Stimulated activated CD4-positive, alpha-beta T cell treated with anti-CD3 and anti-CD28 coated beads, Interleukin-12 subunit alpha, Interleukin-12 subunit beta, amount 100 ng/mL, for 24 hours (primary cell): ENCODE data around the gene TENT4A.

Experiments
- DNase-seq, 2 experiments: peaks; one replicate each; pipeline ENCODE4 v3.0.0-alpha.2; 2020; ENCODE audit warnings: low read depth in 2 of 2

The TENT4A gene

DNA sequence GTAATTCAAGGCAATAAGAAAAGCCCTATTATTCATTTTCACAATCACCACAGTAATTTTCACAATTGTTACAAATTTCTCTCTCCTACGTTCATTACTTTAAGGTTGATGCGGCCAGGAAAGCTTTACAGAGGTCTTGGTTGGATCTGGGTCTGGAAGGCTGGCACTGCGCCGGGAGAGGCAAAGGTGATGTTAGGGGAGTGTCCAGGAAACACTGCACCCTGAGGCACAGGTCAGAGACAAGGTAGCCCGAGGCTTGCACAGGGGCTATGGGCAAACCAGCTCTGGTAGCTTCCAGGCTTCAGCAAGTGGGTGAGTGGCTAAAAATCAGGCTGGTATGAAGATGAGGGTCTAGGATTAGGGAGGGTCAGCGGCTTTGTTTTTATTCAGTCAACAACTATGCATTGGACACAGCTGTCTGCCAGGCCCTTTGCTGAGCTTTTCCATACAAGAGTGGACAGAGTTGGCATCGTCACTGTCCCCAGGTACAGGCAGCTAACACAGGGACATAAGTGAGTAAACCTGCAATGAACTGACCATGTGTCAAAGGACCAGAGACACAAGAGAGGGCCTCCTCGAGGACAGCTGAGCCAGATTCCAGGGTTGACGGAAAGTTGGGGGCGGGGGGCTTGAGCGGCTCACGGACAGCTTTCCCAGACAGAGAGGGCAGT lies 12.4 kb upstream of the TENT4A start:
- no peak for DNase-seq

DNA sequence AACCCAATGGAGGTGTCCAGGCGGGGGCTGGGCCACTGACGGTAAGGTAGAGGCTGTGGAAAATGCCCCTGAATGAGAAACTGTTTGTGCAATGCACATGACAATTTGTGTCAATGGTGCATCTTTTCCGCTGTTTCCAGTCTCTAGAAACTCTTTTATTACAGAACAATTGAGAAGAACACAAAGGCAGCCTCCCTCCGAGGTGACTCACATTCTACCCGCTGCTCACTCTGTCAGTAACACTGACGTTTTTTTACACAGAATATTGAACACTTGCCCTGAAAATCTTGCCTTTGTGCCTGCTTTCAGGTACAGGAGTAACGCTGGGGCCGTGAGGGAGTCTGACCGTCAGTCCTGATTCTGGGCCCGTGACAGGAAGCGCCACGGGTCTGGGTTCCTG lies 11.7 kb upstream of the TENT4A start:
- DNase-seq: no peak

DNA sequence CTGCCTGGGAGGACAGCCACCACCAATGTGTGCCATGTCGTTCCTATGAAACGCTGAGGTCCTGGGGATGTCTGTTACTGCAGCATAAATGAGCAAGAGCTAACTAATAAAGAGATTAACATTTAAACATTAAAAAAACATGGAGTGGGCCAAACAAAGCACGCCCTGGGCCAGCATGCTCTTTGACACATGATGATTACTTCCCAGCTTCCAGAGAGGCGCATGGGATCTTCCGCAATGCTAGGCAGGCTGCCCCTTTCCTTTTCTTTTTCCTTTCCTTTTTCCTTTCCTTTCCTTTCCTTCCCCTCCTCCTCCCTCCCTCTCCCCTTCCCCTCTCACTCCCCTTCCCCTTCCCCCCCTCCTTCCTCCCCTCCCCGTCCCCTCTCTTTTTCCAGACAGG lies 10.6 kb upstream of the TENT4A start:
- no peak for DNase-seq

DNA sequence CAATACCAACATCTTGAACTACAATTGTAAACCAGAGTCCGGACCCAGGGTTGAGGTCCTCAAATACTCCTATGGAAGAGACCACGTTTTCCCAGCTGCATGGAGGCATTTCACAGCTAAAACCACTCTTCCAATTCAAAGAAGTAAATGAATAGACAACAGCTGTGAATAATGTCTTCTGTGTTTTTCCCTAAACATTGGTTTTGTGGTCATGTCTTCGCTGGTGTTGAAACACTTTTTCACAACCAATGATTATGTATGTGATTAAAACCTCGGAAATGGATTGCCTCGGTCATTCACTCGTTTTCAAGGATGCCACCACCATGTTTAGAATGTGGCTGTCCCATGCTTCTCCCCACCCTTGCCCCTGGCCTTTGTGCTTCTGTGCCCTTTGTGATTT lies 9.4 kb upstream of the TENT4A start:
- DNase-seq: no peak

DNA sequence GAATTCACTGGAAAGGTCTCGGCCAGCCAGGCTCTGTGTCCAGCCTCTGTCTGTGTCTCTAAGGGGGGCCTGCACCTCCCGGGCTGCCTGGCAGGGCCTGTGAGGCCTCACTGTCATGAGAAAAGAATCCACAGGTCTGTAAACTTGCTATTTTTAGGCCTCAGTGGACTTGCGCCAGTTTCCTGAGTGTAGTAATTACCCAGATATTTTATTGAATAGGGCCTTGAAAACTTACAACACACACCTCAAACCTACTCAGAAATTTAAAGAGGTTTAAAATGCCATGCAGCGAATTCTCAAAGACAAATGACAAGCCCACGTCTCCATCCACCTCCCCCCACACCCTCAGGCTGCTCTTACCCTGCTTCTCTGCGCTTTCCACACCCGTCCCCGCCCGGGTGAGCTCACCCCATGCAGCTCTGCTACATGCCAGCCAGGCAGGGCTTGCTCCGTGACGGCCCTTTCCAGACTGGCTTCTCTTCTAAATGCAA lies 8.8 kb upstream of the TENT4A start:
- DNase-seq: no peak

DNA sequence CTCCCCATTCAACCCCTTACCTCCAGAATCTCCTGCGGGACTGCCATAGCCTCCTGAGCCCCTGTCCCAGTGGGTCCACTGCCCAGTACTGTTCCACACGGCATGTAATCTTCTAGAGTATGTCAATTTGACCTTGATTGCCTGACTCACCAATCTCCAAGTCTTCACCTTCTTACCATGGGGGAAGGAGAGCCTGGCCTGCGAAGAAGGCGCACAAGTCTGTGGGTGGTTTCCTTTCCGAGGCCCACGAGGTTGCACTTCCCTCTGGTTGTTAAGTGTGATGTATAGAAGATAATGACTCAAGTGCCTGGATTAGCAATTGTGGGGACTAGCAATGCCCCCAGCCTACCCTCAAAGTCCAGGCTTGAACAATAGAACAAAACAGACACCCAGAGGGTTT lies 8.1 kb upstream of the TENT4A start:
- no peak for DNase-seq

DNA sequence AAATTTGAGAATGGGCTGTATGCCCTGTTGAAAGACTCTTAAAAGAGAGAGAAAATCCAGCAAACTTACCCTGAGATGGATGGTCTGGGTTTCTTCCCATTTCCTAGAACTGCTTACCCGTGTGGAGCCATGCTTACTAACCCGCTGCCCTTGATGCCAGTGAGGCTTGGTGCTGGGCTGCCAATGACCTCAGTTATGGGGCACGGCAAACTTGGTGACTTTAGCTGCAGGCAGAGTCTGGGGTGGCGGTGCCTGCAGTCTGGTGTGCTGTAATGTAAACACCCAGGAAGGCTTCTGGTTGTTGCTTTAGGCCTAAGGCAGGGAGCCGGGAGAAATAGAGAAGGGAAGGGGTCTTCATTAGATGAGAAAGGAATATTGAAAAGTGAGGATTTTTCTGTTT lies 7.3 kb upstream of the TENT4A start:
- no peak for DNase-seq

DNA sequence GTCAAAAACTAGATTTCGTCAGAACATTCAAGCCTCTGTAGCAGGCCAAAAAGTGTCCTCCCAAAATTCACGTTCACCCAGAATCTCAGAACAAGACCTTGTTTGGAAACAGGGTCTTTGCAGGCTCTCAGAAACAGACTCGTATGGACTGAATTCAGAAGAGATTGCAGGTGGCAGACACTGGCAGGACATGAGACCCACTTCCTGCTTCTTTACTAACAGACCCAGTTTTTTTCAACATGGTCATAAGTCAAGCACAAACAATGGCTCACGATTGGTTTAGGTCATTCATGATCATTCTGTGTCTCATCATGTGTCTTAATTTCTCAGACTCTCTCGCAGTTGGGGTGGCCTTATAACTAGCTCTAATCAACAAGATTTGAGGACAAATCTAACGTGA lies 5.4 kb upstream of the TENT4A start:
- no peak for DNase-seq

DNA sequence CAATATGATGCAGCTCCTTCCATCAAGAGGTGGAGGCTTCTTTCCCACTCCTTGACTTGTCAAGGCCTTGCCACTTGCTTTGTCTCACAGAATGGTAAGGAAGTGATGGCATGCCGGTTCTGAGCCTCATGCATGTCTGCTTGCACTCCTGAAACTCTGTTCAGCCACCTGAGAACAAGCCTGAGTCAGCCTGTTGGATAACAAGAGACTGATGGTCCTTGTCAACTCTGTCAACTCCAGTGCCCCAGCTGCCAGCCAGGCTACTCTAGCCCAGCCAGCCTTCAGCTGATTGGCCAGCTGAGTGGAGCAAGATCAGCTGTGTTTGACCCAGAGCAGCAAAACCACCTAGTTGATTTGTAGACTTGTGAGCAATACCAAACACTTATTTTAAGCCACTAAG lies 4.4 kb upstream of the TENT4A start:
- no peak for DNase-seq

DNA sequence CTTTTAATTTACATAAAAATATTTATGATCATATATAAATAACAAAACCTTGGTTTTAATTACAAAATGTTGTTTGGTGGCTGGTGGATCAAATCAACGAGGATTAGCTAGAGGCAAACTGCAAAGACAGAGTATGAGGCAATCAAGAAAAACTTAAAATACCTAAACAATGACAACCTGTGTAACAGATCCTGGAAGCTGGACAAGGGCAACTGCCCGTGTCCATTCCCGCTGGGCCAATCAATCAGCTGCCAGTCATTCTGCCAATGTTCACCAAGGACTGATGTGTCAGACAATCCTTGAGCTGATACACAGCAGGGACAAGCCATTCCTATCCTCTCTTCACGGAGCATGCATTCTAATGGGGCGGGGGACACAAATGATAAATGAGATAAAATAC lies 3.2 kb upstream of the TENT4A start:
- DNase-seq: no peak

DNA sequence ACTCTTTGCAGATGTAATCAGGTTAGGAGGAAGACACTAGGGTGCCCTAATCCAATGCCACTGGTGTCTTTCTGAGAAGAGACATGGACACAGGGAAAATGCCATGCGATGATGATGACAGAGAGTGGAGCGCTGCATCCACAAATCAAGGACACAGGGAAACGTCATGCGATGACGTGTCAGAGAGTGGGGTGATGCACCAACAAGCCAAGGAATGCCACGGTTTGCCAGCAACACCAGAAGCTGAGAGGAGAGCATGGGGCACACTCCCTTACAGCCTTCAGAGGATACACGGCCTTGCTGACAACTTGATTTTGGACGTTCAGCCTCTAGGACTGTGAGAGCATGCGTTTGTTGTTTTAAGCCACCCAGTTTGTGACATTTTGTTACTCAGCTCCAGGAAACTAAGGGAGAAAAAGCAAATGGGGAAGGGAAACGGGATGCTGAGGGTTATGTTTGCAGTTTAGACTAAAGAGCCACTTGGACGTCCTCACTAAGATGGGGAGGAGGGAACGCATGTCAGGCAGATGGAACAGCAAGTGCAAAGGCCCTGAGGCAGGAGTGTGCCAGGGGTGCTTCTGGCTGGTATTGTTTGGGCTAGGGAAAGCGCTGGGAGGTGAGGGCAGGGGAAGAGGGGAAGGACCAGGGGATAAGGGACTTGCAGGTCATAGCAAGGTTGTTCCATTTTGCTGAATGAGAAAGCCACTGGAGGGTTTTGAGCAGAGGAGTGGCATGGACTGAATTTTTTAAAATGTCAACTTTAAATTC lies 2.5 kb upstream of the TENT4A start:
- no peak for DNase-seq

DNA sequence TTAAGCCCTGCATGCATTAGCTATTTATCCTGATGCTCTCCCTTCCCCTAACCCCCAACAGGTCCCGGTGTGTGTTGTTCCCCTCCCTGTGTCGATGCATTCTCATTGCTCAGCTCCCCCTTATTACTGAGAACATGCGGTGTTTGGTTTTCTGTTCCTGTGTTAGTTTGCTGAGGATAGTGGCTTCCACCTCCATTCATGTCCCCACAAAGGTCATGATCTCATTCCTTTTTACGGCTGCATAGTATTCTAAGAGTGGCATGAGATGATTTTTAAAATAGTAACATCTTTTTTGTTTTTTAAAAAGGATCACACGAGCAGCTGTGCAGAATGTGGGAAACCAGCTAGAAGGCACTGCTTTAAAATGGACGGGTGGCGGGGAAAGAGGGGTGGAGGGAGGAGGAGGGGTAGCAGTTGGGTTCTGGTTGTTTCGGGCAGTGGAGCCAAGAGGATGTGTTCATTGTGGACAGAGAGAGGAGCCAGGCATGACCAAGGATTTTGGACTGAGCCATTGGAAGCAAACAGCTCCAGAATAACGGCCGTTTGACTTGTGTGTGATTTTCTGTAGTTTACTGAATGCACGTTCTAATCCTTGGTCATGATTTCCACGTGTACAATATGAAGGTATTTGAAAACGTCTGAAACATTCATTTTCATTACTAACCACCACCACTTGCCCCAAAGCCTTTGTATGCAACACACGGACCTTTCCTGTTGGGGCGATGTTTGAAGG lies 1.7 kb upstream of the TENT4A start:
- DNase-seq: no peak

DNA sequence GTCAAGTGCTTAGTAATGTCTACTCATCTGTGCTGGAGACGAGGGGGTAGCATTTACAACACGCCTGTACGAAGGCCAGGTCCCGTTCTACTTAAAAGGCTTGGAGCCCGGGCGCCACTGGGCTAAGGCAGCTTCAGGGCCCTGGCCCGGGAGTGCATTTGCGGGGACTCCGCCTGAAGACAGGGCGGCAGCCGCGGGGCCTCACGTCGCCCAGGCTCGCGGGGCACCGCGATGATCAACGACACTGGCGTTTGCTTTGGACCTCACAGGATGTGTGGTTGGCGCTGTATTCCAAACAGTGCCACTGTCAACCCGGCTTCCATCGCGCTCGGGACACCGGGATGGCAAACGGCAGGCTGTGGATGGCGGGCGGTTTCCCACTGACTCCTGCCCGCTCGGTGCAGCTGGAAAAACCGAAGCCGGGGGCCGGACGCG lies 1.1 kb upstream of the TENT4A start:
- DNase-seq: peak in 1 of 2 experiments; percentile 25

DNA sequence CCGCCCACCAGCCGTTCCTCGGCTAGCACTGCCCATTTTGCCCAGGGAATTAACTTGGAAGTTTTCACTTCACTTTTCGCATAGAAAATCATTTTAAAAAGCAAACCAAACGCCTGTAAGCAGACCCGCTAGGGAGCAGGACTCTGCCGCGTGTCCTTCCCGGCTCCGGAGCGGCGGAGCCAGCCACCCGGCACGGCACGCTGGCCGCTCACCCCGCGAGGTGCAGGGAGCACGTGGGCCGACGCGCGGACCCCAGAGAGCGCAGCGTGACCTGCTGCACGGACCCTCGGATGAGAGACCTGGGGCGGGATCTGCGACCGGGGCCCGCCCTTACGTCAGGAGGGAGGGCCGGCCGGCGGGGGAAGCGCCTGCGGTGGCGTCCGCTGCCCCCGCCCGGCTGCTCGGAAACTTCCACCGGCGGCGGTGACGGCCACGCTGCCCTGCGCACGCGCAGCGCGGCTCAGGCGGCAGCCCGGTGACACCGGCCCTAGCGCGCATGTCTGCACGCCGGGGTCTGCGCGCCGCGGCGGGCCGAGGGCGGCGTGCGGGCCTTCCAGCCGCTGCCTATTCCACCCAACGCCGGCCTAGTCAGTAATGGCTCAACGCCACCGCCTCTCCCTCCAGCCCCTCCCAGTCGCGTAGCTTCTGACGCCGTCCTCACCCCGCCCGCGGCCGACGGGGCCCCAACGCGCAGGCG lies 507 bp upstream of the TENT4A start:
- DNase-seq: peak; percentile 91 to 96

DNA sequence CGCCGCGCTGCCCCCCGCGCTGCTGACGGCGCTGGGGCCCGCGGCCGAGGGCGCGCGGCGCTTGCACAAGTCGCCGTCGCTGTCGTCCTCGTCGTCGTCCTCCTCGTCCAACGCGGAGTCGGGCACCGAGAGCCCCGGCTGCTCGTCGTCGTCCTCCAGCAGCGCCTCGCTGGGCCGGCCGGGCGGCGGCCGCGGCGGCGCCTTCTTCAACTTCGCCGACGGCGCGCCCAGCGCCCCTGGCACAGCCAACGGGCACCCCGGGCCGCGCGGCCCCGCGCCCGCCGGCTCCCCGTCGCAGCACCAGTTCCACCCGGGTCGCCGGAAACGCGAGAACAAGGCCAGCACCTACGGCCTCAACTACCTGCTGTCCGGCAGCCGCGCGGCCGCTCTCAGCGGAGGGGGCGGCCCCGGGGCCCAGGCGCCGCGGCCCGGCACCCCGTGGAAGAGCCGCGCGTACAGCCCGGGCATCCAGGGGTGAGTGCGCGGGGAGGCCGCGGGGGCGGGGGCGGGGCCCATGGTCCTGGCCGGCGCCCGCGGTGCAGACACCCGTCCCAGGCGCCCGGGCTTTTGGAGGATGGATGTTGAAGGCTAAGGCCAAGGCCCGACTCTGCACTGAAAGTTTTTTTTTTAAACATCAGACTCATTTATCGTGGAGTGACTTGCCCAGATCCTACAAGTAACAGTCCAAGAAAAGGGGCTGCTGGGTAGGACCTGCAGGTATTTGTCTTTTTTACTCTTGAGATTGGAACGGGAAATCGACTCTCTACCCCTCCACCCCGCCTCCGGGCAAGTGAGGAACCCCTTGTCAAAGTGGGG lies 1.2 kb downstream of the TENT4A start:
- DNase-seq: no peak

DNA sequence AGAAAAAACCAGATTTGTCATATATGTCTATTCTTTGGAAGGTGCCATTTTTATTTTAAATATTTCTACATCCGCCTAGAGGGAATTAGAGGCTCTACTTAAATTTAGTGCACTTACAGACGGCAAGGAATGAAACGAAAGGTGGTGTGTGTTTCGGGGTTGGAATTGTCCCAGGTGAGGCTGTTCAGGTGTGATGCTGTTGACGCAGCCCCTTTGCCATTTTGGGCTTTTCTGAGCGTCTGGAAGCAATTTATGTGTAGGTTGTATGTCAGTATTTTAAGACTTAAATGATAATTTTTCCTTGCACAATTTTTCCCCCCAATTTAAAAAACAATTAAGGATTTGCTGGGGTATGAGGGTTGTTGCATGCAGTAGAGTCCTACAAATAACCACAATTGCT lies 2.0 kb downstream of the TENT4A start:
- no peak for DNase-seq

DNA sequence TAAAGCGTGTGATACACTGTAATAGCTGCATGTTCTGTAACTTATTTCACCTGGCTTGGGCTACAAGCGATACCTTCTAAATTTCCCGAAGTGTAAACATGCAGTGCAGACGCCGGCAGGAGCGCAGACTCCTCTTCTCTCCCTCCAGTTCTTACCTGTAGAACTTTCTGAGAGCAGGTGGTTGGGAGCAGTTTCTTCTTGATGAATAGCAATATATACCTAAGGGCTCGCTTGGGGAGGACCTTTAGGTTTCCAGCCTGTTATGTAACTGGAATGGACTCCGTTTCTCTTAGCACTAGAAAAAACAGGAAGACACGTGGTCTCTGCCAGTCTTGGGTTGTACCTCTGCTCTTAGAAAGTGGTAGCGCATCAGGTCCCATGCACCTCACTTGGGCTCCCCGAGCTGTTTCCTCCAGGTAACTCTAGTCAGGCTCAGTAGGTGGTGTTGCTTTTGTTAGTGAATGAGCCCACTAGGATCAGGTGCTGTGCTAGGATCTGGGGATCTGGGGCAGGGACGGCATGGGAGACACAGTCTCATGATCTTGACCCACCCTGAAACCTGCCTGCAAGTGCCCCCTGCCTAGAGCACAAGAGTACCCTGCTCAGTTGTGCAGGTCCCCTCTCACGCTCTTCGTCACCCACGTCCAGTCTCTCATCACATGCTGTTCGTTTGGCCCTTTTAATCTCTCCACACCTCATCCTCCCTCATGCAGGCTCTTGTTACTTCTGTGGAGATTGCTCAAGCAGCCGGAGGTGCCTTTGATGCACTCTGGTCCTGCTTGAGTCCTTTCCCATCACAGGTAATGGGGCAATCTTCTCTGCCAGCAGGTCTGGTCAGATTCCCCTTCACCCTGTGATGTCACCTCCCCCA lies 2.8 kb downstream of the TENT4A start:
- DNase-seq: no peak

DNA sequence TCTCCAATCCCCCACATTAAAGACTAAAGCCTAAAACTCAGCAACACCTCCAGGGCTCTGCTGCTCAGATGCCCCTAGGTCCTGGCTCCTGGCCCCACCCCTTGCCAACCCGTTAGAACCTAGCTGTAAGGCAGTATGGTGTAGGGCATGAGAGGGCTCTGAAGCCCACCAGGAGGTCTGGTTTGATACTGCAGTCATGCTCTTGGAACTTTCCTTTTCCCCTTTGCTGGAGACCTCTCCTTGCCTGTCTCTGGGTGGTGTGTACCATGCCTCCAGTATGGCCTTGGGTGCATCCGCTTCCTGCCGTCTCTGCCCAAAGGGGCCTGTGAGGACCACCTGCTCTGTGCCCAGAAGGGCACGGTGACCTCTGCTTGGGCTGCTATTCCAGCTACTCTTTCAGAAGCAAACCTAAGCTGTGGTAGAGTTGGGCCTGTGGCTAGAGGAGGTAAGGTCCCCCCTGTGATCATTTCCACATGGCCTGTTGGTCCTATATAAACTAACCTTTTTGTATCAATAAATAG lies 3.5 kb downstream of the TENT4A start:
- no peak for DNase-seq

DNA sequence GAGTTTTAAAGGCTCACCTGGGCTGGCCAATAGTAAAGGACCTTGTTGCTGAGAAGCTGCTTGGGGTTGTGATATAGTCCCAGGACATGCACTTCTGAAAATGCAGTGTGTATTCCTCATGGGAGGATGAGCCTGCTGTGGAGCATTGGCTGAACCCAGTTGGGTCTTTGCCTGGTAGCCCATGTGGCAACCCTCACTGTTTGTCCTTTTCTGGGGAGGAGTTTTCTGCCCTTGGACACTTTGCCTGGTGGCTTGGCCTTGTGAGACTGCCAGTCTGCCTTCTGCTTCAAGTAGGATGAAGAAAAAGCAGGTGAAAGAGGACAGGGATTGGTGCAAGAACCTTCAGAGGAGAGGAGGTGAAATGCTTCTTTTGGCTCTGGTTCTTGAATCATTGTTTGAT lies 4.0 kb downstream of the TENT4A start:
- DNase-seq: no peak

DNA sequence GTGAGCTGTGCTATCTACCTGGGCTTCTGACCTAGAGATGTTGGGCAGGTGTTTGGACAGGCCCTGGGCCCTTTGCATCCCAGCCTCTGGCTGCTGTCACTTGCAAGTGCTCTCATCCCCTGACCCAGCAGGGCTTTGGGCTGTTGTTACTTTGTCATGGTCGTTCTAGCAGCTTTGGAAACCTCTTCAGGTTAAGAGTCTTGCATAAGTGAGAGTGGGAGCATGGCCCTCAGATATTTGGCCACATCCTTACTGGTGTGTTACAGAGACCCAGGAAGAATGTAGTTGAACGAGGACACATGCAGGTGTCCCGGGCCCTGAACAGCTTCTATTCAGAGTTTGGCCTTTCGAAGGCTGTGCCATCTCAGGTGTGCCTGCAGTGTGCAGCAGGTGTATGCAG lies 4.5 kb downstream of the TENT4A start:
- no peak for DNase-seq
